ENCODE results near the gene PROSER3. TPM values are rescaled to one million over a fixed set of nuclear protein-coding genes. Genes with fewer than 3 reads are reported as not detected.
A peak's percentile ranks its signal among the peaks of the same experiment; 100 is the strongest.
"Not testable (repeated sequence)": the region's sequence is repeated elsewhere in the genome, so short reads cannot be mapped to it uniquely, and the experiment has no call there.

Gene PROSER3
- polyA plus RNA-seq, 4 donors, result 1.8 to 15.0 (median 6.2) TPM

- DNase-seq, result no peak
- FAIRE-seq, result no peak
- WGBS, 3 donors, result 76 to 85% (median 78%) methylated on average over 9 of the region's 9 CpGs
- Histone ChIP-seq H3K36me3 (ENCODE audit: control insufficient read depth in 3 of 3, insufficient read depth in 2 of 3, low read depth in 1 of 3, low read length in 3 of 3) (peaks cover 0 to 2% (median 2%) of the 10 kb centered on the region in 3 donors), H3K4me3 (ENCODE audit: low read depth in 1 of 3, low read length in 3 of 3) (no peak overlapping the region), H3K27ac (ENCODE audit: low read depth in 1 of 3, low read length in 2 of 3) (no peak overlapping the region), H3K9me3 (ENCODE audit: control insufficient read depth in 2 of 2, insufficient read depth in 1 of 2, low read depth in 1 of 2, low read length in 1 of 2) (no peaks in the 10 kb centered on the region), H3K4me1 (ENCODE audit: control insufficient read depth in 3 of 3, insufficient read depth in 2 of 3, low read depth in 1 of 3, low read length in 2 of 3) (peaks cover 0 to under 1% (median 0%) of the 10 kb centered on the region in 3 donors), H3K27me3 (ENCODE audit: control insufficient read depth in 3 of 3, insufficient read depth in 3 of 3, low read length in 3 of 3) (peaks cover 0 to 8% (median 7%) of the 10 kb centered on the region in 3 donors)
Measured at GRCh38 chr19:35791814-35792279, 33.9 kb downstream of the PROSER3 start.

DNA sequence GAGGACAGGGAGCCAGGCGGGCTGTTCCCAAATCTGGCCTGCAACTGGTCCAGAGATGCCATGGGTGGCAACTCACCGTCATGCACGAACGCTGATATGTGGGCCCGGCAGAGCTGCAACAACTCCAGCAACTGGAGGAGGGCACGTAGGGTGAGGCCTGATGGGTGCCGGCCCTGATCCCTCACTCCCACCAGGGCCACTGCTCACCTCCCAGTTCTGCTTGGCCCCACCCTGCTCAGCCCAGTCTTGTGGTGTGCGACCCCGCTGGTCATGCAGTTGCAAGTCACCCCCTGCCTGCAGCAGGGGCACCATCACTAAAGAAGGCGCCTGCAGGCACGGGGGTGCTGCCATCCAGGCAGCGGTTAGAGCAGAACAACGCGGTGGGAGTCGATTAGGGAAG, 34.3 kb downstream of the PROSER3 start:
- H3K4me3 ChIP-seq (ENCODE audit: low read depth in 1 of 3, low read length in 3 of 3), result no peak overlapping the region
- DNase-seq (no peak), FAIRE-seq (no peak)
- WGBS, 3 donors, result 85 to 94% (median 91%) methylated on average over 15 of the region's 15 CpGs
- H3K4me1 ChIP-seq (ENCODE audit: control insufficient read depth in 3 of 3, insufficient read depth in 2 of 3, low read depth in 1 of 3, low read length in 2 of 3), result no peaks in the 10 kb centered on the region
- H3K36me3 ChIP-seq (ENCODE audit: control insufficient read depth in 3 of 3, insufficient read depth in 2 of 3, low read depth in 1 of 3, low read length in 3 of 3), result peaks cover 0 to under 1% (median under 1%) of the 10 kb centered on the region in 3 donors
- H3K27ac ChIP-seq (ENCODE audit: low read depth in 1 of 3, low read length in 2 of 3), result no peak overlapping the region
- no peaks in the 10 kb centered on the region for H3K9me3 ChIP-seq (ENCODE audit: control insufficient read depth in 2 of 2, insufficient read depth in 1 of 2, low read depth in 1 of 2, low read length in 1 of 2)
- H3K27me3 ChIP-seq (ENCODE audit: control insufficient read depth in 3 of 3, insufficient read depth in 3 of 3, low read length in 3 of 3), result peaks cover 0 to 13% (median 8%) of the 10 kb centered on the region in 3 donors

DNA sequence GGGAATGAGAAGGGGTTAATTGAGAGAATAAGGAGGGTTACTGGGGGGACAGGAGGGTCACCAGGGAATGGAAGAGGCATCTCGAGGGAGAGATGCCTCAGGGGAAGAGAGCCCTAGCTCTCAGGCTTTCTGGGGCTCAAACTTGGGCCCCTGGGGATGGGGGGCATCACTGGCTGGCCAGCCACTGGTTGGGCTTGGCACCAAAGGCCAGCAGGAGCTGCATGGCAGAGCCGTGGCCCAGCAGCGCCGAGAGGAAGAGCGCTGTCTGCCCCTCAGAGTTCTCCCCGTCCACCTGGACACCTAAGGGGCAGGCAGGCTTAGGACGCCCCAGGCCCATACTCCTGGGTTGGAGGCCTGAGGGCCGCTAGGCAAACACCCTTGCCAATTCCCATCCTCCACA, 34.9 kb downstream of the PROSER3 start:
- Histone ChIP-seq H3K36me3 (ENCODE audit: control insufficient read depth in 3 of 3, insufficient read depth in 2 of 3, low read depth in 1 of 3, low read length in 3 of 3) (no peaks in the 10 kb centered on the region), H3K27me3 (ENCODE audit: control insufficient read depth in 3 of 3, insufficient read depth in 3 of 3, low read length in 3 of 3) (peaks cover 0 to 19% (median 8%) of the 10 kb centered on the region in 3 donors), H3K4me3 (ENCODE audit: low read depth in 1 of 3, low read length in 3 of 3) (no peak overlapping the region), H3K9me3 (ENCODE audit: control insufficient read depth in 2 of 2, insufficient read depth in 1 of 2, low read depth in 1 of 2, low read length in 1 of 2) (no peaks in the 10 kb centered on the region), H3K4me1 (ENCODE audit: control insufficient read depth in 3 of 3, insufficient read depth in 2 of 3, low read depth in 1 of 3, low read length in 2 of 3) (no peaks in the 10 kb centered on the region), H3K27ac (ENCODE audit: low read depth in 1 of 3, low read length in 2 of 3) (no peak overlapping the region)
- DNase-seq, result no peak
- WGBS, 3 donors, result 74 to 77% (median 76%) methylated on average over 8 of the region's 8 CpGs
- no peak for FAIRE-seq

GRCh38 chr19:35793381-35794165, 35.6 kb downstream of the PROSER3 start:
- no peaks in the 10 kb centered on the region for H3K9me3 ChIP-seq (ENCODE audit: control insufficient read depth in 2 of 2, insufficient read depth in 1 of 2, low read depth in 1 of 2, low read length in 1 of 2)
- 58 to 71% (median 67%) methylated on average over 7 of the region's 7 CpGs for whole genome bisulfite sequencing, 3 donors
- H3K36me3 ChIP-seq (ENCODE audit: control insufficient read depth in 3 of 3, insufficient read depth in 2 of 3, low read depth in 1 of 3, low read length in 3 of 3), result no peaks in the 10 kb centered on the region
- no peaks in the 10 kb centered on the region for H3K4me1 ChIP-seq (ENCODE audit: control insufficient read depth in 3 of 3, insufficient read depth in 2 of 3, low read depth in 1 of 3, low read length in 2 of 3)
- FAIRE-seq, result no peak
- peak; percentile 31 to 57 for DNase-seq
- H3K27ac ChIP-seq (ENCODE audit: low read depth in 1 of 3, low read length in 2 of 3), result no peak overlapping the region
- no peak overlapping the region for H3K4me3 ChIP-seq (ENCODE audit: low read depth in 1 of 3, low read length in 3 of 3)
- H3K27me3 ChIP-seq (ENCODE audit: control insufficient read depth in 3 of 3, insufficient read depth in 3 of 3, low read length in 3 of 3), result peaks cover 0 to 23% (median 8%) of the 10 kb centered on the region in 3 donors

- not testable (repeated sequence) for H3K4me3 ChIP-seq (ENCODE audit: low read depth in 1 of 3, low read length in 3 of 3); H3K36me3 ChIP-seq (ENCODE audit: control insufficient read depth in 3 of 3, insufficient read depth in 2 of 3, low read depth in 1 of 3, low read length in 3 of 3); FAIRE-seq; H3K4me1 ChIP-seq (ENCODE audit: control insufficient read depth in 3 of 3, insufficient read depth in 2 of 3, low read depth in 1 of 3, low read length in 2 of 3); DNase-seq; H3K9me3 ChIP-seq (ENCODE audit: control insufficient read depth in 2 of 2, insufficient read depth in 1 of 2, low read depth in 1 of 2, low read length in 1 of 2); H3K27ac ChIP-seq (ENCODE audit: low read depth in 1 of 3, low read length in 2 of 3)
- WGBS, 3 donors, result 71 to 83% (median 80%) methylated on average over 1 of the region's 1 CpG
- H3K27me3 ChIP-seq (ENCODE audit: control insufficient read depth in 3 of 3, insufficient read depth in 3 of 3, low read length in 3 of 3), result peaks cover 0 to 23% (median 8%) of the 10 kb centered on the region in 3 donors
Measured at GRCh38 chr19:35795564-35795963, 37.6 kb downstream of the PROSER3 start.

DNA sequence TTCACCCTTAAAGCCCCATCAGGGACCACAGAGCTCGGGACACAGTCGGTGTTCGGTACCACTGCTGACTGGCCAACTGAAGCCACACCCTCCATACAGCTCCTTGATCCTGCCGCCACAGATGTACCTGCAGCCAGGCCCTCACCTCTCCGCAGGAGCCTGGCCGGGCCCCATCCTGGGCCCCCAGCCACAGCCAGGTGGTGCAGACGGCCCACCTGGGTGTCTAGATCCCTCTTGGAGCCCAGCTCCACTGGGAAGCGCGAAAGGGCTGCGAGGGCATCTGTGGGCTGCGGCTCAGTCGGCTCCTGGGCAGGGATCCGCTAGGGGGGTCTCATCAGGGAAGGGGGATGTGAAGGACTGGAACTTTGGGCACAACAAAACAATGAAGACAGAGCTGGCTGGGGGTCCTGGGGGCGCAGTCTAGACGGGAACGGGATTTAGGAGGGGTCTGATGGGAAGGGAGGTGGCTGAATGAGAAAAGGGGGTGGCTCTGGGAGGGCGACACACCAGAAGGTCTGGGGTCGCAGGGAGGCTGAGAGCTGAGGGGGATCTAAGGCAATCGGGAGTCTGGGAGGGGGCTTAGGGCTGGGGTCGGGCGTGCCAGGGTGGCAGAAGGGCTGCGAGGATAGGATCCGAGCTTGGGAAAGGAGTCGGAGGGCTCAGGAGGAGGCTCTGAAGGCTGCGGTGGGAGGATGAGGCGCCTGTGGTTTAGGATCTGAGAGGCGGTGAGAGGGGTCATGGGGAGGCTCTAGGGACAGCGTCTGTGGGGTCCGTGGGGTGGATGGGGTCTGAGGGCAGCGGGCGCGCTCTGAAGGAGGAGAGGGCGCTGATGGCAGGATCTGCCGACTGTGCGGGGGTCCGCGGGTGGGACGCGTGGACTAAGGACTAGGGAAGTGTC, 38.9 kb downstream of the PROSER3 start:
- Histone ChIP-seq H3K27me3 (ENCODE audit: control insufficient read depth in 3 of 3, insufficient read depth in 3 of 3, low read length in 3 of 3) (peaks cover 0 to 23% (median 8%) of the 10 kb centered on the region in 3 donors), H3K9me3 (ENCODE audit: control insufficient read depth in 2 of 2, insufficient read depth in 1 of 2, low read depth in 1 of 2, low read length in 1 of 2) (peaks cover 0 to 5% of the 10 kb centered on the region in 2 donors), H3K4me3 (ENCODE audit: low read depth in 1 of 3, low read length in 3 of 3) (no peak overlapping the region), H3K27ac (ENCODE audit: low read depth in 1 of 3, low read length in 2 of 3) (no peak overlapping the region), H3K36me3 (ENCODE audit: control insufficient read depth in 3 of 3, insufficient read depth in 2 of 3, low read depth in 1 of 3, low read length in 3 of 3) (no peaks in the 10 kb centered on the region), H3K4me1 (ENCODE audit: control insufficient read depth in 3 of 3, insufficient read depth in 2 of 3, low read depth in 1 of 3, low read length in 2 of 3) (no peaks in the 10 kb centered on the region)
- WGBS, 3 donors, result 20 to 24% (median 21%) methylated on average over 39 of the region's 39 CpGs
- no peak for FAIRE-seq
- no peak for DNase-seq

GRCh38 chr19:35797663-35798062, 39.7 kb downstream of the PROSER3 start:
- 4 to 15% (median 8%) methylated on average over 13 to 15 of the region's 15 CpGs for WGBS, 3 donors
- Histone ChIP-seq H3K27ac (ENCODE audit: low read depth in 1 of 3, low read length in 2 of 3) (no peak overlapping the region), H3K27me3 (ENCODE audit: control insufficient read depth in 3 of 3, insufficient read depth in 3 of 3, low read length in 3 of 3) (peaks cover 0 to 23% (median 8%) of the 10 kb centered on the region in 3 donors), H3K36me3 (ENCODE audit: control insufficient read depth in 3 of 3, insufficient read depth in 2 of 3, low read depth in 1 of 3, low read length in 3 of 3) (no peaks in the 10 kb centered on the region), H3K4me1 (ENCODE audit: control insufficient read depth in 3 of 3, insufficient read depth in 2 of 3, low read depth in 1 of 3, low read length in 2 of 3) (no peaks in the 10 kb centered on the region), H3K9me3 (ENCODE audit: control insufficient read depth in 2 of 2, insufficient read depth in 1 of 2, low read depth in 1 of 2, low read length in 1 of 2) (peaks cover 0 to 7% of the 10 kb centered on the region in 2 donors), H3K4me3 (ENCODE audit: low read depth in 1 of 3, low read length in 3 of 3) (no peak overlapping the region)
- DNase-seq (peak in 1 of 2 donors; percentile 44), FAIRE-seq (no peak)

DNA sequence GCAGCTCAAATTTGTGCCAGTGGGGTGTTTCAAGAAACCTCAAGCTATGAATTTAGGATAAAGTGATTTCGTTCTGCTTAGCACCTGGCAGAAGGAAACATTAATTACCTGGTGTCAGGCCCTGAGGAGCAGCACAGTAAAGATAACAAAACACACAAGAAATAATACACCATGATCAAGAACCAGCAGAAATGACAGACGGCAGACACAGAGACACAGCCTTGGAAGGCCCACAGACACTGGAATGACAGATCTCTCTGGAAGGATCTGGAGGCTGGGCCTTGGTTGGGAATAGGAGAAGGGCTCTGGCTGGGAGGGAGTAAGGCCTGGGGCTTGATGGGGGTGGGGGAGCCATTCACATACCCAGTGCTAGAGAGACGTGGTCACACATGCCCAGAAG, 43.9 kb downstream of the PROSER3 start:
- no peak overlapping the region for H3K4me3 ChIP-seq (ENCODE audit: low read depth in 1 of 3, low read length in 3 of 3)
- H3K36me3 ChIP-seq (ENCODE audit: control insufficient read depth in 3 of 3, insufficient read depth in 2 of 3, low read depth in 1 of 3, low read length in 3 of 3), result no peaks in the 10 kb centered on the region
- DNase-seq (no peak), FAIRE-seq (no peak)
- no peak overlapping the region for H3K27ac ChIP-seq (ENCODE audit: low read depth in 1 of 3, low read length in 2 of 3)
- no peaks in the 10 kb centered on the region for H3K4me1 ChIP-seq (ENCODE audit: control insufficient read depth in 3 of 3, insufficient read depth in 2 of 3, low read depth in 1 of 3, low read length in 2 of 3)
- H3K9me3 ChIP-seq (ENCODE audit: control insufficient read depth in 2 of 2, insufficient read depth in 1 of 2, low read depth in 1 of 2, low read length in 1 of 2), result peaks cover 0 to 7% of the 10 kb centered on the region in 2 donors
- H3K27me3 ChIP-seq (ENCODE audit: control insufficient read depth in 3 of 3, insufficient read depth in 3 of 3, low read length in 3 of 3), result peaks cover 0 to 15% (median 1%) of the 10 kb centered on the region in 3 donors
- 58 to 68% (median 63%) methylated on average over 3 of the region's 3 CpGs for WGBS, 3 donors
